Skin epidermis (tissue), 12 donors: ENCODE results near the gene ZCCHC24.

Experiments
- H3K27ac ChIP-seq, 21 experiments: fragments of 200-600 bp; sonication (generic) in 11 of 21; one replicate each; pipeline ENCODE4 v1.5.0; 2020; ENCODE audit warnings: mild to moderate bottlenecking in 3 of 21, inconsistent platforms in 2 of 21, moderate library complexity in 2 of 21
- H3K4me3 ChIP-seq, 7 experiments: fragments of 200-600 bp; sonication (generic) in 2 of 7; one replicate each; pipeline ENCODE4 v1.5.0; 2020; ENCODE audit warnings: inconsistent platforms in 2 of 7, mild to moderate bottlenecking in 2 of 7, moderate library complexity in 1 of 7

The ZCCHC24 gene

GRCh38 chr10:79380946-79381721 lies 64.3 kb downstream of the ZCCHC24 start:
- H3K27ac ChIP-seq: peak overlapping the region in 18 of 21 experiments; percentile 4 to 83 (median 55)

GRCh38 chr10:79380125-79380945 lies 65.1 kb downstream of the ZCCHC24 start:
- peak overlapping the region in 17 of 21 experiments; percentile 11 to 83 (median 68) for H3K27ac ChIP-seq

More at GRCh38 chr10:79380946-79381721, 64.3 kb downstream of the ZCCHC24 start:
- H3K4me3 ChIP-seq: no peak overlapping the region

GRCh38 chr10:79379512-79380124 lies 65.8 kb downstream of the ZCCHC24 start:
- H3K27ac ChIP-seq: peak overlapping the region in 15 of 21 experiments; percentile 7 to 83 (median 69)
- no peak overlapping the region for H3K4me3 ChIP-seq

More at GRCh38 chr10:79380125-79380945, 65.1 kb downstream of the ZCCHC24 start:
- no peak overlapping the region for H3K4me3 ChIP-seq

- no peak overlapping the region for H3K4me3 ChIP-seq
- peak overlapping the region in 9 of 21 experiments; percentile 26 to 83 (median 73) for H3K27ac ChIP-seq
These were observed 66.5 kb downstream of the ZCCHC24 start for GRCh38 chr10:79378647-79379511.

- no peak overlapping the region for H3K27ac ChIP-seq
- no peak overlapping the region for H3K4me3 ChIP-seq
These were observed 67.1 kb downstream of the ZCCHC24 start for GRCh38 chr10:79378383-79378646.

- Histone ChIP-seq H3K4me3 (no peak overlapping the region), H3K27ac (no peak overlapping the region)
These were observed 67.7 kb downstream of the ZCCHC24 start for GRCh38 chr10:79377557-79378382.

GRCh38 chr10:79376751-79377556 lies 68.5 kb downstream of the ZCCHC24 start:
- no peak overlapping the region for H3K4me3 ChIP-seq
- H3K27ac ChIP-seq: no peak overlapping the region

- Histone ChIP-seq H3K4me3 (no peak overlapping the region), H3K27ac (no peak overlapping the region)
These were observed 69.3 kb downstream of the ZCCHC24 start for GRCh38 chr10:79376078-79376628.

- Histone ChIP-seq H3K4me3 (no peak overlapping the region), H3K27ac (no peak overlapping the region)
These were observed 69.9 kb downstream of the ZCCHC24 start for GRCh38 chr10:79375321-79376077.

- H3K27ac ChIP-seq: no peak overlapping the region
- H3K4me3 ChIP-seq: no peak overlapping the region
These were observed 70.9 kb downstream of the ZCCHC24 start for GRCh38 chr10:79374312-79375191.

- H3K4me3 ChIP-seq: no peak overlapping the region
- no peak overlapping the region for H3K27ac ChIP-seq
These were observed 72.6 kb downstream of the ZCCHC24 start for GRCh38 chr10:79372871-79373270.

- Histone ChIP-seq H3K27ac (no peak overlapping the region), H3K4me3 (no peak overlapping the region)
These were observed 77.8 kb downstream of the ZCCHC24 start for GRCh38 chr10:79367426-79368189.

- Histone ChIP-seq H3K27ac (no peak overlapping the region), H3K4me3 (no peak overlapping the region)
These were observed 83.6 kb downstream of the ZCCHC24 start for GRCh38 chr10:79361726-79362397.

GRCh38 chr10:79360499-79361342 lies 84.7 kb downstream of the ZCCHC24 start:
- Histone ChIP-seq H3K4me3 (no peak overlapping the region), H3K27ac (no peak overlapping the region)
